HepG2 (cell line): ENCODE data around the gene C6orf136. TPM values are rescaled to one million over a fixed set of nuclear protein-coding genes. Genes with fewer than 3 reads are reported as not detected.
A peak's percentile ranks its signal among the peaks of the same experiment; 100 is the strongest.

ENCODE experiments used
- FOXA3 ChIP-seq: IDR thresholded peaks from 2 replicates; pipeline ENCODE4 v1.6.1; 2016; ENCODE audit warnings: missing genetic modification reagents, missing compliant biosample characterization
- HDAC2 ChIP-seq: sonication (generic); formaldehyde crosslinking; IDR thresholded peaks from 2 replicates; pipeline ENCODE4 v1.4.0; 2020; ENCODE audit warnings: missing genetic modification reagents
- SAP130 ChIP-seq: IDR thresholded peaks from 2 replicates; pipeline ENCODE4 v1.6.1; 2016; ENCODE audit warnings: low read depth
- ZBTB38 ChIP-seq: sonication (generic); formaldehyde crosslinking; IDR thresholded peaks from 2 replicates; pipeline ENCODE4 v1.5.1; 2020; ENCODE audit warnings: mild to moderate bottlenecking, missing genetic modification reagents
- polyA plus RNA-seq, 8 experiments: library from polyadenylated mRNA; depleted of rRNA in 3 of 8; stranded (reverse) in 7 of 8; unstranded in 1 of 8; fragments of >200 nt; fragmentation: Illumina TruSeq in 4 of 8; extraction: Trizol in 4 of 8; gene quantifications; 2 replicates each; pipeline versions ENCODE4 v1.2.1 to v1.2.3, GENCODE V29; 2011 to 2016; ENCODE audit warnings: low read depth in 4 of 8, missing spikeins in 1 of 8, mixed read lengths in 1 of 8; ENCODE audit not compliant: insufficient read depth in 1 of 8
- total RNA-seq, 5 experiments: library from RNA; depleted of rRNA; stranded (reverse); fragments of >200 nt; fragmentation: Illumina TruSeq; extraction: Trizol; gene quantifications; 2 replicates each; pipeline ENCODE4 v1.2.3, GENCODE V29; 2016; ENCODE audit warnings: low read depth in 1 of 5
- TF ChIP-seq, protein P1 (sequence below): sonication (generic); formaldehyde crosslinking; IDR thresholded peaks from 2 replicates; pipeline ENCODE4 v1.8.1; 2023; ENCODE audit warnings: mild to moderate bottlenecking, inconsistent platforms, moderate library complexity, missing genetic modification reagents, borderline replicate concordance
- TF ChIP-seq, protein P2 (sequence below): sonication (generic); formaldehyde crosslinking; IDR thresholded peaks from 2 replicates; pipeline ENCODE4 v1.5.0; 2020; ENCODE audit warnings: mild to moderate bottlenecking, missing genetic modification reagents, borderline replicate concordance
- TF ChIP-seq, protein P3 (sequence below): sonication (generic); formaldehyde crosslinking; IDR thresholded peaks from 2 replicates; pipeline ENCODE4 v1.5.0; 2020; ENCODE audit warnings: mild to moderate bottlenecking, missing genetic modification reagents, moderate library complexity

C6orf136 gene
- total and polyA plus RNA-seq, 2 of the 13 experiments (the other 11 are each of a cell fraction or from before 2014, with no cell fraction given): 12.0 to 26.2 TPM

DNA sequence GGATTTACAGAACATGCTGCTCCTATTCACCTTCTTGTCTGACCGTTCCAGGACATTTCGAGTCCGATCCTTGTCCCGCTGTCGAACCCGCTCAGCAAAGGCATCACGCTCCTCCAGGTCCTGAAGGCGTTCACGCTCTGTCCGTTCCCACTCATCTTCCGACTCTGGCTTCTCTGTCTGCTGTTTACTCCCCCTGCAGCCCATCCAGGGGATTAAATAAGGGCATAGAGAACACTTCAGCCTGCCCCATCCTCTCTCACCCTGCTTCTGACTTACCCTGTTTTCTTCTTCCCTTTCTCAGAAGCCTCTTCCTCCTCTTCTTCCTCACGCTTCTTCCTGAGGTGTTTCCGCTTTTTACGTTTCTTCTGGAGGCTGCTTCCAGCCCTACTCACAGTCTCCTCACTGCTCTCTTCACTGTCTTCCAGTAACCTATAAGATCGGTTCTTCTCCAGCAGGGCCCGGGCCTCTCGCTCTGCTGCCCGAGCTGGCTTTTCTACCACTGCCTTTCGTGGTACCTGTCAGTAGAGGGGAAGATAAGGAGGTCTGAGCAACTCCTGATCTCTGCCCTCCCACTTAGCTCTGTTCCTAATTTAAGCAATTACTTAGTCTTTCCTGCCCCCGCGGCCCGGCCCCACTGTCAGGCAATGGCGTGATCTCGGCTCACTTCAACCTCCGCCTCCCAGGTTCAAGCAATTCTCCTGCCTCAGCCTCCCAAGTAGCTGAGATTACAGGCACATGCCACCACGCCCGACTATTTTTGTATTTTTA lies 24.0 kb downstream of the C6orf136 start (continued):
- TF ChIP-seq, protein P1, sequence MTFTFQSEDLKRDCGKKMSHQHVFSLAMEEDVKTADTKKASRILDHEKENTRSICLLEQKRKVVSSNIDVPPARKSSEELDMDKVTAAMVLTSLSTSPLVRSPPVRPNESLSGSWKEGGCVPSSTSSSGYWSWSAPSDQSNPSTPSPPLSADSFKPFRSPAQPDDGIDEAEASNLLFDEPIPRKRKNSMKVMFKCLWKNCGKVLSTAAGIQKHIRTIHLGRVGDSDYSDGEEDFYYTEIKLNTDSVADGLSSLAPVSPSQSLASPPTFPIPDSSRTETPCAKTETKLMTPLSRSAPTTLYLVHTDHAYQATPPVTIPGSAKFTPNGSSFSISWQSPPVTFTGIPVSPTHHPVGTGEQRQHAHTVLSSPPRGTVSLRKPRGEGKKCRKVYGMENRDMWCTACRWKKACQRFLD (CRISPR knock-in tag): 0 out of 2 replicates have a peak, but pooled peaks have one; percentile 35
- 0 out of 2 replicates have a peak, but pooled peaks have one; percentile 37 for TF ChIP-seq FOXA3
- peak; percentile 27; the same call in 1 of the 2 replicates for TF ChIP-seq SAP130 (CRISPR knock-in tag)
- TF ChIP-seq, protein P2, sequence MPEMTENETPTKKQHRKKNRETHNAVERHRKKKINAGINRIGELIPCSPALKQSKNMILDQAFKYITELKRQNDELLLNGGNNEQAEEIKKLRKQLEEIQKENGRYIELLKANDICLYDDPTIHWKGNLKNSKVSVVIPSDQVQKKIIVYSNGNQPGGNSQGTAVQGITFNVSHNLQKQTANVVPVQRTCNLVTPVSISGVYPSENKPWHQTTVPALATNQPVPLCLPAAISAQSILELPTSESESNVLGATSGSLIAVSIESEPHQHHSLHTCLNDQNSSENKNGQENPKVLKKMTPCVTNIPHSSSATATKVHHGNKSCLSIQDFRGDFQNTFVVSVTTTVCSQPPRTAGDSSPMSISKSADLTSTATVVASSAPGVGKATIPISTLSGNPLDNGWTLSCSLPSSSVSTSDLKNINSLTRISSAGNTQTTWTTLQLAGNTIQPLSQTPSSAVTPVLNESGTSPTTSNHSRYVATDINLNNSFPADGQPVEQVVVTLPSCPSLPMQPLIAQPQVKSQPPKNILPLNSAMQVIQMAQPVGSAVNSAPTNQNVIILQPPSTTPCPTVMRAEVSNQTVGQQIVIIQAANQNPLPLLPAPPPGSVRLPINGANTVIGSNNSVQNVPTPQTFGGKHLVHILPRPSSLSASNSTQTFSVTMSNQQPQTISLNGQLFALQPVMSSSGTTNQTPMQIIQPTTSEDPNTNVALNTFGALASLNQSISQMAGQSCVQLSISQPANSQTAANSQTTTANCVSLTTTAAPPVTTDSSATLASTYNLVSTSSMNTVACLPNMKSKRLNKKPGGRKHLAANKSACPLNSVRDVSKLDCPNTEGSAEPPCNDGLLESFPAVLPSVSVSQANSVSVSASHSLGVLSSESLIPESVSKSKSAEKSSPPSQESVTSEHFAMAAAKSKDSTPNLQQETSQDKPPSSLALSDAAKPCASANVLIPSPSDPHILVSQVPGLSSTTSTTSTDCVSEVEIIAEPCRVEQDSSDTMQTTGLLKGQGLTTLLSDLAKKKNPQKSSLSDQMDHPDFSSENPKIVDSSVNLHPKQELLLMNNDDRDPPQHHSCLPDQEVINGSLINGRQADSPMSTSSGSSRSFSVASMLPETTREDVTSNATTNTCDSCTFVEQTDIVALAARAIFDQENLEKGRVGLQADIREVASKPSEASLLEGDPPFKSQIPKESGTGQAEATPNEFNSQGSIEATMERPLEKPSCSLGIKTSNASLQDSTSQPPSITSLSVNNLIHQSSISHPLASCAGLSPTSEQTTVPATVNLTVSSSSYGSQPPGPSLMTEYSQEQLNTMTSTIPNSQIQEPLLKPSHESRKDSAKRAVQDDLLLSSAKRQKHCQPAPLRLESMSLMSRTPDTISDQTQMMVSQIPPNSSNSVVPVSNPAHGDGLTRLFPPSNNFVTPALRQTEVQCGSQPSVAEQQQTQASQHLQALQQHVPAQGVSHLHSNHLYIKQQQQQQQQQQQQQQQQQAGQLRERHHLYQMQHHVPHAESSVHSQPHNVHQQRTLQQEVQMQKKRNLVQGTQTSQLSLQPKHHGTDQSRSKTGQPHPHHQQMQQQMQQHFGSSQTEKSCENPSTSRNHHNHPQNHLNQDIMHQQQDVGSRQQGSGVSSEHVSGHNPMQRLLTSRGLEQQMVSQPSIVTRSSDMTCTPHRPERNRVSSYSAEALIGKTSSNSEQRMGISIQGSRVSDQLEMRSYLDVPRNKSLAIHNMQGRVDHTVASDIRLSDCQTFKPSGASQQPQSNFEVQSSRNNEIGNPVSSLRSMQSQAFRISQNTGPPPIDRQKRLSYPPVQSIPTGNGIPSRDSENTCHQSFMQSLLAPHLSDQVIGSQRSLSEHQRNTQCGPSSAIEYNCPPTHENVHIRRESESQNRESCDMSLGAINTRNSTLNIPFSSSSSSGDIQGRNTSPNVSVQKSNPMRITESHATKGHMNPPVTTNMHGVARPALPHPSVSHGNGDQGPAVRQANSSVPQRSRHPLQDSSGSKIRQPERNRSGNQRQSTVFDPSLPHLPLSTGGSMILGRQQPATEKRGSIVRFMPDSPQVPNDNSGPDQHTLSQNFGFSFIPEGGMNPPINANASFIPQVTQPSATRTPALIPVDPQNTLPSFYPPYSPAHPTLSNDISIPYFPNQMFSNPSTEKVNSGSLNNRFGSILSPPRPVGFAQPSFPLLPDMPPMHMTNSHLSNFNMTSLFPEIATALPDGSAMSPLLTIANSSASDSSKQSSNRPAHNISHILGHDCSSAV (CRISPR knock-in tag): no peak
- TF ChIP-seq ZBTB38 (CRISPR knock-in tag): peak; percentile 94
- 0 out of 2 replicates have a peak, but pooled peaks have one; percentile 16 for TF ChIP-seq HDAC2 (CRISPR knock-in tag)
- TF ChIP-seq, protein P3, sequence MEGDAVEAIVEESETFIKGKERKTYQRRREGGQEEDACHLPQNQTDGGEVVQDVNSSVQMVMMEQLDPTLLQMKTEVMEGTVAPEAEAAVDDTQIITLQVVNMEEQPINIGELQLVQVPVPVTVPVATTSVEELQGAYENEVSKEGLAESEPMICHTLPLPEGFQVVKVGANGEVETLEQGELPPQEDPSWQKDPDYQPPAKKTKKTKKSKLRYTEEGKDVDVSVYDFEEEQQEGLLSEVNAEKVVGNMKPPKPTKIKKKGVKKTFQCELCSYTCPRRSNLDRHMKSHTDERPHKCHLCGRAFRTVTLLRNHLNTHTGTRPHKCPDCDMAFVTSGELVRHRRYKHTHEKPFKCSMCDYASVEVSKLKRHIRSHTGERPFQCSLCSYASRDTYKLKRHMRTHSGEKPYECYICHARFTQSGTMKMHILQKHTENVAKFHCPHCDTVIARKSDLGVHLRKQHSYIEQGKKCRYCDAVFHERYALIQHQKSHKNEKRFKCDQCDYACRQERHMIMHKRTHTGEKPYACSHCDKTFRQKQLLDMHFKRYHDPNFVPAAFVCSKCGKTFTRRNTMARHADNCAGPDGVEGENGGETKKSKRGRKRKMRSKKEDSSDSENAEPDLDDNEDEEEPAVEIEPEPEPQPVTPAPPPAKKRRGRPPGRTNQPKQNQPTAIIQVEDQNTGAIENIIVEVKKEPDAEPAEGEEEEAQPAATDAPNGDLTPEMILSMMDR (CRISPR knock-in tag): peak; percentile 69
